ENCODE data around the gene GPR78.

Gene GPR78

GRCh38 chr4:8589823-8590545 is 9.8 kb downstream of the GPR78 start:
- no peaks in the 10 kb centered on the region for H3K27me3 ChIP-seq (ENCODE audit: insufficient read depth, low read length)
- no peak overlapping the region for H3K9ac ChIP-seq (ENCODE audit: low read length)
- TF ChIP-seq, protein P1, sequence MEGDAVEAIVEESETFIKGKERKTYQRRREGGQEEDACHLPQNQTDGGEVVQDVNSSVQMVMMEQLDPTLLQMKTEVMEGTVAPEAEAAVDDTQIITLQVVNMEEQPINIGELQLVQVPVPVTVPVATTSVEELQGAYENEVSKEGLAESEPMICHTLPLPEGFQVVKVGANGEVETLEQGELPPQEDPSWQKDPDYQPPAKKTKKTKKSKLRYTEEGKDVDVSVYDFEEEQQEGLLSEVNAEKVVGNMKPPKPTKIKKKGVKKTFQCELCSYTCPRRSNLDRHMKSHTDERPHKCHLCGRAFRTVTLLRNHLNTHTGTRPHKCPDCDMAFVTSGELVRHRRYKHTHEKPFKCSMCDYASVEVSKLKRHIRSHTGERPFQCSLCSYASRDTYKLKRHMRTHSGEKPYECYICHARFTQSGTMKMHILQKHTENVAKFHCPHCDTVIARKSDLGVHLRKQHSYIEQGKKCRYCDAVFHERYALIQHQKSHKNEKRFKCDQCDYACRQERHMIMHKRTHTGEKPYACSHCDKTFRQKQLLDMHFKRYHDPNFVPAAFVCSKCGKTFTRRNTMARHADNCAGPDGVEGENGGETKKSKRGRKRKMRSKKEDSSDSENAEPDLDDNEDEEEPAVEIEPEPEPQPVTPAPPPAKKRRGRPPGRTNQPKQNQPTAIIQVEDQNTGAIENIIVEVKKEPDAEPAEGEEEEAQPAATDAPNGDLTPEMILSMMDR (IDR thresholded peaks at IDR 0.05; ENCODE audit: low read length), result no peak
- TF ChIP-seq EZH2 (IDR thresholded peaks at IDR 0.05; ENCODE audit: borderline replicate concordance, low read length), result no peak
- H3K4me2 ChIP-seq (ENCODE audit: low read length), result no peak overlapping the region
- no peaks in the 10 kb centered on the region for H3K9me2 ChIP-seq (ENCODE audit: low read depth, low read length)
- no peaks in the 10 kb centered on the region for H3K4me1 ChIP-seq (ENCODE audit: insufficient read depth, low read length, severe bottlenecking)
- no peaks in the 10 kb centered on the region for H4K20me1 ChIP-seq (ENCODE audit: insufficient read depth, low read length)
- H3K4me3 ChIP-seq (ENCODE audit: low read depth, low read length, poor library complexity, severe bottlenecking), result no peak overlapping the region
- no peak overlapping the region for H2AFZ ChIP-seq (ENCODE audit: low read length)
- H3K27ac ChIP-seq (ENCODE audit: low read depth, low read length, poor library complexity, severe bottlenecking), result no peak overlapping the region
- H3K9me3 ChIP-seq (ENCODE audit: low read length), result no peaks in the 10 kb centered on the region
- H3K79me2 ChIP-seq (ENCODE audit: insufficient read depth, low read length), result no peaks in the 10 kb centered on the region
- no peaks in the 10 kb centered on the region for H3F3A ChIP-seq (ENCODE audit: insufficient read depth, low read length)
- H3K36me3 ChIP-seq (ENCODE audit: insufficient read depth, low read length), result no peaks in the 10 kb centered on the region

DNA sequence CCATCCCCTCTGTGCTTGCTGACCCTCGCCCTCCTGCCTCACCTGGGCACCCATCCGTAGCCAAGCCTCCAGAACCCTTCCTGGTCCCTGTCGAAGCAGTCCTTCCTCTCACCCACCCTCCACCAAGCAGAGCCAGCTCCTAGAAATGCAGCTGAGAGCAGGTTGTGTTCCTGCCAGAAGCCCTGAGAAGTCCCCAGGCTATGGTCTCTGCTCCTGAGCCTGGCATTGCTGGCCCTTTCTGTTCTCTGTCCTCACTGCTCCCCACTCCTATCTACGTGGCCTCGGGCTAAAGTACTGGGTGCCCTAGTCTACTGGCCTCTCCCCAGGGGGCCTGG is 10.3 kb downstream of the GPR78 start:
- H2AFZ ChIP-seq (ENCODE audit: low read length), result no peak overlapping the region
- no peaks in the 10 kb centered on the region for H3F3A ChIP-seq (ENCODE audit: insufficient read depth, low read length)
- H3K9ac ChIP-seq (ENCODE audit: low read length), result no peak overlapping the region
- no peaks in the 10 kb centered on the region for H3K79me2 ChIP-seq (ENCODE audit: insufficient read depth, low read length)
- no peaks in the 10 kb centered on the region for H4K20me1 ChIP-seq (ENCODE audit: insufficient read depth, low read length)
- no peaks in the 10 kb centered on the region for H3K27me3 ChIP-seq (ENCODE audit: insufficient read depth, low read length)
- TF ChIP-seq, protein P1 (IDR thresholded peaks at IDR 0.05; ENCODE audit: low read length), result no peak
- no peak for TF ChIP-seq EZH2 (IDR thresholded peaks at IDR 0.05; ENCODE audit: borderline replicate concordance, low read length)
- H3K27ac ChIP-seq (ENCODE audit: low read depth, low read length, poor library complexity, severe bottlenecking), result no peak overlapping the region
- H3K4me3 ChIP-seq (ENCODE audit: low read depth, low read length, poor library complexity, severe bottlenecking), result no peak overlapping the region
- no peaks in the 10 kb centered on the region for H3K9me3 ChIP-seq (ENCODE audit: low read length)
- H3K36me3 ChIP-seq (ENCODE audit: insufficient read depth, low read length), result no peaks in the 10 kb centered on the region
- no peaks in the 10 kb centered on the region for H3K4me1 ChIP-seq (ENCODE audit: insufficient read depth, low read length, severe bottlenecking)
- no peaks in the 10 kb centered on the region for H3K9me2 ChIP-seq (ENCODE audit: low read depth, low read length)
- no peak overlapping the region for H3K4me2 ChIP-seq (ENCODE audit: low read length)

DNA sequence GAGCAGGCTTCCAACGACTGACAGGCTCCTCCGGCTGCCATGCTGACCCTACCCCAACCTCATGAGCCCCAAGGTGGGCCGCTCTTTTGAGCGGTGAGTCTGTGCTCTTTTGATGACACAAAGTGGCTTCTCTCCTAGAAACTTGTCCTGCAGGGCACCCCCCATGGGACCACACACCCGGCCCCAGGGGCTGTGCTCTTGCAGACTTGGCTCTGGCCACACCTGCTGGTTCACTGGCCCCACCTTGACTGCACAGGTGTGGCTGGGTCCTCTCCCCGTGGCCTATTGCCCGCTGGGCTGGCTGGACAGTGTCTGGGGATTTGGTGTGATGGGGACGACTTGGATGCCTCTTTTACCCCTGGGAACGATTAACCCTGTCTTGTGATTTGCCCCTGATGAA is 10.9 kb downstream of the GPR78 start:
- Histone ChIP-seq H3K4me2 (ENCODE audit: low read length) (no peak overlapping the region), H3K9me3 (ENCODE audit: low read length) (no peaks in the 10 kb centered on the region), H4K20me1 (ENCODE audit: insufficient read depth, low read length) (no peaks in the 10 kb centered on the region), H3F3A (ENCODE audit: insufficient read depth, low read length) (no peaks in the 10 kb centered on the region), H2AFZ (ENCODE audit: low read length) (no peak overlapping the region), H3K9me2 (ENCODE audit: low read depth, low read length) (no peaks in the 10 kb centered on the region), H3K27ac (ENCODE audit: low read depth, low read length, poor library complexity, severe bottlenecking) (no peak overlapping the region), H3K36me3 (ENCODE audit: insufficient read depth, low read length) (no peaks in the 10 kb centered on the region), H3K79me2 (ENCODE audit: insufficient read depth, low read length) (no peaks in the 10 kb centered on the region), H3K9ac (ENCODE audit: low read length) (no peak overlapping the region), H3K4me1 (ENCODE audit: insufficient read depth, low read length, severe bottlenecking) (no peaks in the 10 kb centered on the region), H3K27me3 (ENCODE audit: insufficient read depth, low read length) (no peaks in the 10 kb centered on the region), H3K4me3 (ENCODE audit: low read depth, low read length, poor library complexity, severe bottlenecking) (no peak overlapping the region)
- no peak for TF ChIP-seq EZH2 (IDR thresholded peaks at IDR 0.05; ENCODE audit: borderline replicate concordance, low read length)
- TF ChIP-seq, protein P1 (IDR thresholded peaks at IDR 0.05; ENCODE audit: low read length), result no peak

All from OCI-LY1 (cell line).